DMS53 (cell line): ENCODE results near the gene CHMP5.

Experiments
- DNase-seq: peaks from one replicate; lab custom pipeline; 2025; lab: John Stamatoyannopoulos, UW

The CHMP5 gene

GRCh38 chr9:33264473-33265177 is at the start of gene CHMP5, which contains the start of gene BAG1:
Gene CHMP5 (plus strand): TSS chr9:33265049. CDS start chr9:33265079, 30 bp downstream.
Gene BAG1 (minus strand): TSS chr9:33264708.
- peak; percentile 99 for DNase-seq

- no peak for DNase-seq
Measured at GRCh38 chr9:33220681-33221567, 43.9 kb upstream of the CHMP5 start.

- DNase-seq, result no peak
Measured at GRCh38 chr9:33221568-33221884, 43.3 kb upstream of the CHMP5 start.

GRCh38 chr9:33222031-33222430 is 42.8 kb upstream of the CHMP5 start:
- DNase-seq, result peak; percentile 64

- no peak for DNase-seq
Measured at GRCh38 chr9:33223696-33224095, 41.2 kb upstream of the CHMP5 start.

- DNase-seq, result peak; percentile 82
Measured at GRCh38 chr9:33225319-33226147, 39.3 kb upstream of the CHMP5 start.

- DNase-seq, result no peak
Measured at GRCh38 chr9:33227008-33227398, 37.8 kb upstream of the CHMP5 start.

- DNase-seq, result no peak
Measured at GRCh38 chr9:33227741-33228140, 37.1 kb upstream of the CHMP5 start.

- peak; percentile 45 for DNase-seq
Measured at GRCh38 chr9:33228606-33229005, 36.2 kb upstream of the CHMP5 start.

- DNase-seq, result peak; percentile 99
Measured at GRCh38 chr9:33229359-33230114, 35.3 kb upstream of the CHMP5 start.

GRCh38 chr9:33230756-33231622 is 33.9 kb upstream of the CHMP5 start:
- no peak for DNase-seq

GRCh38 chr9:33231623-33231942 is 33.3 kb upstream of the CHMP5 start:
- DNase-seq, result no peak

GRCh38 chr9:33232815-33233214 is 32.0 kb upstream of the CHMP5 start:
- DNase-seq, result no peak

- DNase-seq, result peak; percentile 99
Measured at GRCh38 chr9:33233626-33234342, 31.1 kb upstream of the CHMP5 start.

GRCh38 chr9:33234511-33235467 is 30.1 kb upstream of the CHMP5 start:
- peak; percentile 67 for DNase-seq

GRCh38 chr9:33236571-33236970 is 28.3 kb upstream of the CHMP5 start:
- no peak for DNase-seq

GRCh38 chr9:33239921-33240320 is 24.9 kb upstream of the CHMP5 start, which contains the start of gene SPINK4:
Gene SPINK4 (plus strand): TSS chr9:33240167. CDS start chr9:33240209, 42 bp downstream.
- no peak for DNase-seq

GRCh38 chr9:33241298-33241697 is 23.6 kb upstream of the CHMP5 start:
- no peak for DNase-seq

- no peak for DNase-seq
Measured at GRCh38 chr9:33242609-33243134, 22.2 kb upstream of the CHMP5 start.
